ENCODE results near the gene SCT. TPM values are rescaled to one million over a fixed set of nuclear protein-coding genes. Genes with fewer than 3 reads are reported as not detected.
"Not testable (repeated sequence)": the region's sequence is repeated elsewhere in the genome, so short reads cannot be mapped to it uniquely, and the experiment has no call there.

SCT gene
- total RNA-seq, 4 donors from 2014 or later, result 12.6 TPM; not detected in 3

DNA sequence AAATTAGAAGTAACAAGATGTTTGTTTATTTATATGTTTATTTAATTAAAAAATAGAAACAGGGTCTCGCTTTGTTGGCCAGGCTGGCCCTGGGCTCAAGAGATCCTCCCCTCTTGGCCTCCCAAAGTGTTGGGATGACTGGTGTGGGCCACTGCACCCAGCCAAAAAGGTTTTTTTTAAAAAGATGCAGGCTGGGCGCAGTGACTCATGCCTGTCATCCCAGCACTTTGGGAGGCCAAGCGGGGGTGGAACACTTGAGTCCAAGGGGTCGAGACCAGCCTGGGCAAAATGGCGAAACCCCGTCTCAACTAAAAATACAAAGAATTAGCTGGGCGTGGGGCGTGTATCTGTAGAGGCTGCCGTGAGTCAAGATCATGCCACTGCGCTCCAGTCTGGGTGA, 23.5 kb upstream of the SCT start:
- Histone ChIP-seq H3K27me3 (no peaks in the 10 kb centered on the region), H3K4me1 (peaks cover 0 to 15% (median 0%) of the 10 kb centered on the region in 4 donors), H3K4me3 (no peak overlapping the region), H3K27ac (no peak overlapping the region), H3K36me3 (peaks cover 0 to 21% (median 0%) of the 10 kb centered on the region in 3 donors), H3K9me3 (no peaks in the 10 kb centered on the region)
- TF ChIP-seq, protein P1, sequence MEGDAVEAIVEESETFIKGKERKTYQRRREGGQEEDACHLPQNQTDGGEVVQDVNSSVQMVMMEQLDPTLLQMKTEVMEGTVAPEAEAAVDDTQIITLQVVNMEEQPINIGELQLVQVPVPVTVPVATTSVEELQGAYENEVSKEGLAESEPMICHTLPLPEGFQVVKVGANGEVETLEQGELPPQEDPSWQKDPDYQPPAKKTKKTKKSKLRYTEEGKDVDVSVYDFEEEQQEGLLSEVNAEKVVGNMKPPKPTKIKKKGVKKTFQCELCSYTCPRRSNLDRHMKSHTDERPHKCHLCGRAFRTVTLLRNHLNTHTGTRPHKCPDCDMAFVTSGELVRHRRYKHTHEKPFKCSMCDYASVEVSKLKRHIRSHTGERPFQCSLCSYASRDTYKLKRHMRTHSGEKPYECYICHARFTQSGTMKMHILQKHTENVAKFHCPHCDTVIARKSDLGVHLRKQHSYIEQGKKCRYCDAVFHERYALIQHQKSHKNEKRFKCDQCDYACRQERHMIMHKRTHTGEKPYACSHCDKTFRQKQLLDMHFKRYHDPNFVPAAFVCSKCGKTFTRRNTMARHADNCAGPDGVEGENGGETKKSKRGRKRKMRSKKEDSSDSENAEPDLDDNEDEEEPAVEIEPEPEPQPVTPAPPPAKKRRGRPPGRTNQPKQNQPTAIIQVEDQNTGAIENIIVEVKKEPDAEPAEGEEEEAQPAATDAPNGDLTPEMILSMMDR (IDR thresholded peaks at IDR 0.05), result no peak
- no peak for TF ChIP-seq POLR2A (IDR thresholded peaks at IDR 0.05)
- no peak for DNase-seq

DNA sequence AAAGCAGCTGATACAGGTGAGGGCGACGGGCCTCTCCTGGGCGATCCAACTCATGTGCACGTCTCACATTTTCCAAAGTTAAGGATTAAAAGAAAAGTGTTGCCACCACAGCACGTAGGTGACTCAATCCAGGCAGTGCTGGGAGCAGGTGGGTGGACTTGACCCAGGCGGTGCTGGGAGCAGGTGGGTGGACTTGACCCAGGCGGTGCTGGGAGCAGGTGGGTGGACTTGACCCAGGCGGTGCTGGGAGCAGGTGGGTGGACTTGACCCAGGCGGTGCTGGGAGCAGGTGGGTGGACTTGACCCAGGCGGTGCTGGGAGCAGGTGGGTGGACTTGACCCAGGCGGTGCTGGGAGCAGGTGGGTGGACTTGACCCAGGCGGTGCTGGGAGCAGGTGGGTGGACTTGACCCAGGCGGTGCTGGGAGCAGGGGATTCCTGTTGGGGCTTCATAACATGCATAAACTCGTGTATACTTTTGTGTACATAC, 20.7 kb upstream of the SCT start:
- not testable (repeated sequence) for H3K27ac ChIP-seq, H3K27me3 ChIP-seq, DNase-seq, H3K4me3 ChIP-seq, H3K4me1 ChIP-seq, H3K9me3 ChIP-seq
- peaks cover 0 to 29% (median 0%) of the 10 kb centered on the region in 3 donors for H3K36me3 ChIP-seq

GRCh38 chr11:646214-646613, 19.2 kb upstream of the SCT start:
- Histone ChIP-seq H3K36me3 (peaks cover 0 to 19% (median 0%) of the 10 kb centered on the region in 3 donors), H3K4me3 (no peak overlapping the region), H3K27me3 (no peaks in the 10 kb centered on the region), H3K4me1 (no peaks in the 10 kb centered on the region), H3K9me3 (no peaks in the 10 kb centered on the region), H3K27ac (no peak overlapping the region)
- TF ChIP-seq POLR2A (IDR thresholded peaks at IDR 0.05), result no peak
- TF ChIP-seq, protein P1 (IDR thresholded peaks at IDR 0.05), result no peak
- no peak for DNase-seq

- Histone ChIP-seq H3K27me3 (no peaks in the 10 kb centered on the region), H3K9me3 (no peaks in the 10 kb centered on the region), H3K27ac (no peak overlapping the region), H3K4me3 (no peak overlapping the region), H3K36me3 (peaks cover 0 to 13% (median 0%) of the 10 kb centered on the region in 3 donors), H3K4me1 (peaks cover 0 to 4% (median 0%) of the 10 kb centered on the region in 4 donors)
- TF ChIP-seq POLR2A (IDR thresholded peaks at IDR 0.05), result no peak
- TF ChIP-seq, protein P1 (IDR thresholded peaks at IDR 0.05), result no peak
- DNase-seq, result no peak
Observed at GRCh38 chr11:645536-645935, 18.6 kb upstream of the SCT start.

DNA sequence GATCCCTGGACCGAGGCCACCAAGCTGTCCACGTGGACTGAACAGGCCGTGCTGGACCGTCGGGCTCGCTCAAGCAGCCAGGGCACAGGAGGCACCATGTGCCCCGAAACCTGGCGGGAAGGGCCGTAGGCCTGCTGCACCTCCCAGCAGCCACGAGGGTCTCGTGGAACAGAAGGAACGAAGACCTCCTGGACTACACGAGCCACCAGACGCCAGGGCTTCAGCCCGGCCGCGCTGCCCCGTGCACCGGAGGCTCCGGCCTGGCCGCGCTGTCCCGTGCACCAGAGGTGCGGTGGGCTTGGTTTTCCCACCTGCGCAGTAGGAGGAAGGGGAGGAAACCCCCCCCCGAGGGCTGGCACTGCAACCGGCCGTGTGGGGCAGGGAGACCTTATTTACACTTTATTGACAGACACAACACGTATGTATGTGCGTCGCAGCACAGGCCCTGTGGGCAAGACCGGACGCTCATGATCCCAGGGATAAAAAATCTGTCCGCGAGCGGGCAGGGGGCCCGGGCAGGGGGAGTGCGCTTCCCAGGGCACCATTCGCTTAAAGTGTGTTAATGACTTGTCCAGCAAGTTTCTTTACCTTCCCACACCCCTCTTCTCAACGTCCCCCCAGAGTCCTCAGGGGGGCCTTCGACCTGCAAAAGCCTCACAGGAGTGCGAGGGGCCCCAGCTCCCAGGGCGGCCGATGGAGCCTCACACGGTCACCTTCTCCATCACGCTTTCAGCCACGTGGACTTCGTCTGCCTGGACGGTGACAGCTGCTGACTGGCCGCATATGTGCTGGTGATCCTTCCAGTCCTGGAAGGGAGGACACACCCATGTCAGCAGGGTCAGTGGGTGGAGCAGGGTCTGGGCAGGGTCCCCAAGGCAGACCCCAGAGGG, 17.1 kb upstream of the SCT start:
- no peak overlapping the region for H3K27ac ChIP-seq
- no peak for TF ChIP-seq POLR2A (IDR thresholded peaks at IDR 0.05)
- TF ChIP-seq, protein P1 (IDR thresholded peaks at IDR 0.05), result no peak
- H3K4me3 ChIP-seq, result no peak overlapping the region
- no peaks in the 10 kb centered on the region for H3K9me3 ChIP-seq
- H3K36me3 ChIP-seq, result peaks cover 0 to 13% (median 0%) of the 10 kb centered on the region in 3 donors
- H3K27me3 ChIP-seq, result no peaks in the 10 kb centered on the region
- peaks cover 0 to 11% (median 0%) of the 10 kb centered on the region in 4 donors for H3K4me1 ChIP-seq
- no peak for DNase-seq

DNA sequence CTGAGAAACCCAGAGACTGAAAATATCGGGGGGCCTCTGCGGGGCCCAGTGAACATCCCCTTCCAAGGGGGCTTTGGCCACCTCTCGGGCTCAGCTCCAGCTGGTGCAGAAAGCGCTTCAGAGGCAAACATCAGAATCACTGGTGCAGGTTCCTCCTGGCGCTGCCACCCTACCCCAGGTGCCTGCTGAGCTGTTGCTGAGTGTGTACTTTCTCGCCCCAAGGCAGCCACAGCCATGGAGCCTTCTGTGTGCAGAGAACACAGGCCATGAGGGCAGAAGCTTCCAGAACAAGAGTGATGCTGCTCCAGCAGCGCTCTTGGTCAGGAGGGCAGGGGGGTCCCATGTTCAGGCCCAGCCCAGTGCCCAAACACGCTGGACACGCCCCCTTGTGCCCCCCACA, 16.4 kb upstream of the SCT start:
- Histone ChIP-seq H3K27ac (no peak overlapping the region), H3K36me3 (peaks cover 0 to 13% (median 0%) of the 10 kb centered on the region in 3 donors), H3K9me3 (no peaks in the 10 kb centered on the region), H3K4me3 (no peak overlapping the region), H3K27me3 (no peaks in the 10 kb centered on the region), H3K4me1 (peaks cover 0 to 11% (median 0%) of the 10 kb centered on the region in 4 donors)
- no peak for TF ChIP-seq POLR2A (IDR thresholded peaks at IDR 0.05)
- TF ChIP-seq, protein P1 (IDR thresholded peaks at IDR 0.05), result no peak
- DNase-seq, result no peak

Data from Peyer's patch (tissue), 4 donors.